ENCODE measurements around the gene SRRM1. TPM values are rescaled to one million over a fixed set of nuclear protein-coding genes. Genes with fewer than 3 reads are reported as not detected.

Gene SRRM1
- total RNA-seq, 4 donors from 2014 or later = 44.0 to 91.2 (median 58.1) TPM

DNA sequence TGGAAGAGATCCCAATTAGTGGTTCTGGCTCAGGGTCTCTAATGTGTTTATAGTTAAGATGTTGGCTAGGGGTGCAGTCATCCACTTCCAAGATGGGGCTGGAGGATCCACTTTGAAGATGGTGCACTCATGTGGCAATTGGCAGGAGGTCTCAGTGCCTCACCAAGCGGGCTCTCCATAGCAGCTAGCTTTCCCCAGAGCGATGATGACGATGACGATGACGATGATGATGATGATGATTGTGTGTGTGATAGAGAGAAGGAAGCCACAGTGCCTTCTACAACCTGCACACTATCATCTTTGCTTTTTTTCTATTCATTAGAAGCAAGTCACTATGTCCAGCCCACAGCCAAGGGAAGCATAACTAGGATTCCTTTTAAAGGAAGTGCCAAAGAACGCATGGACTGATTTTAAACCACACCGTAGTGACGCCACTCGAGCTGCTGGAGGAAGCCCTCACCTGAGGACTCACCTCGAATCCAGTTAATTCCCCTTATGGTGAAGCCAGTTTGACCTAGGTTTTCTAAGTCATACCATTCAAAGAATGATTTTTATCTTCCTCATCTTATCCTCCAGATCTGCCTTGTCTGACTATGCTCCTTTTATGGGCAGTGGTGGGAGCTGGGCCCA is 49.4 kb downstream of the SRRM1 start:
- no peak for TF ChIP-seq POLR2A (IDR thresholded peaks at IDR 0.05)
- TF ChIP-seq, protein P1, sequence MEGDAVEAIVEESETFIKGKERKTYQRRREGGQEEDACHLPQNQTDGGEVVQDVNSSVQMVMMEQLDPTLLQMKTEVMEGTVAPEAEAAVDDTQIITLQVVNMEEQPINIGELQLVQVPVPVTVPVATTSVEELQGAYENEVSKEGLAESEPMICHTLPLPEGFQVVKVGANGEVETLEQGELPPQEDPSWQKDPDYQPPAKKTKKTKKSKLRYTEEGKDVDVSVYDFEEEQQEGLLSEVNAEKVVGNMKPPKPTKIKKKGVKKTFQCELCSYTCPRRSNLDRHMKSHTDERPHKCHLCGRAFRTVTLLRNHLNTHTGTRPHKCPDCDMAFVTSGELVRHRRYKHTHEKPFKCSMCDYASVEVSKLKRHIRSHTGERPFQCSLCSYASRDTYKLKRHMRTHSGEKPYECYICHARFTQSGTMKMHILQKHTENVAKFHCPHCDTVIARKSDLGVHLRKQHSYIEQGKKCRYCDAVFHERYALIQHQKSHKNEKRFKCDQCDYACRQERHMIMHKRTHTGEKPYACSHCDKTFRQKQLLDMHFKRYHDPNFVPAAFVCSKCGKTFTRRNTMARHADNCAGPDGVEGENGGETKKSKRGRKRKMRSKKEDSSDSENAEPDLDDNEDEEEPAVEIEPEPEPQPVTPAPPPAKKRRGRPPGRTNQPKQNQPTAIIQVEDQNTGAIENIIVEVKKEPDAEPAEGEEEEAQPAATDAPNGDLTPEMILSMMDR (IDR thresholded peaks at IDR 0.05) = no peak
- H3K4me3 ChIP-seq = no peak overlapping the region
- no peaks in the 10 kb centered on the region for H3K36me3 ChIP-seq
- no peak for DNase-seq
- no peaks in the 10 kb centered on the region for H3K27me3 ChIP-seq
- intact Hi-C loops (cut with DNase I) = loop anchor here (5.0 kb wide), 1 partner anchor 135 kb away; no protein-coding TSS in a partner anchor
- peaks cover 0 to 28% (median 5%) of the 10 kb centered on the region in 3 donors for H3K4me1 ChIP-seq
- no peak overlapping the region for H3K27ac ChIP-seq
- 82 to 85% methylated on average over 10 of the region's 10 CpGs for WGBS, 2 donors
- H3K9me3 ChIP-seq = no peaks in the 10 kb centered on the region

DNA sequence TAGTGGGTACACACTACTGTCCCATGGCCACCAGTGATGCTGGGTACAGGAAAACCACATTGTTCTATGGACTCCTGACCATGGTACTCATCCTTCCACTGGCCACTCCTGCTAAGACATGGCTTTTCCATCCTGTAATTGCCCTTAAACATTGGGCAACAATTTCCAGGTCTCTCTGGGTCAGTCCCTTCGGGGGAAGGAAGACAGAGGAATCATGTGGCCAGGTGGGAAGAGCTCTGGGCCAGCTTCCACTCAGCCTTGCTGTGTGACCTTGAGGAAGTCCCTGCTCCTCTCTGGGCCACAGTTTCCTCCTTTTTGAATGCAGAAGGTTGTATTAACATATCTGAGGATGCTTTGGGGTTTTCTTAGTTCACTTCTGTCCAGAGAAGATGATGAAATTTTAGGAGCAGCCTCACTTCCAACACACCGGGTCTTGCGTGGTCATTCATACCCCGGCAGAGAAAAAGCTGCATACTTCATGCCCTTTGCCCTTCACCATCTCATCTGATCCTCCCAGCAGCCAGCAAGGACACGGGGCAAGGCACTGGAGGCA is 50.8 kb downstream of the SRRM1 start:
- WGBS, 2 donors = 47 to 58% methylated on average over 3 of the region's 5 CpGs
- DNase-seq = no peak
- H3K36me3 ChIP-seq = no peaks in the 10 kb centered on the region
- H3K27me3 ChIP-seq = no peaks in the 10 kb centered on the region
- H3K4me1 ChIP-seq = peaks cover 0 to 21% (median 5%) of the 10 kb centered on the region in 3 donors
- intact Hi-C loops (cut with DNase I) = loop anchor here (5.0 kb wide), 1 partner anchor 133 kb away; no protein-coding TSS in a partner anchor
- peak overlapping the region in 1 of 4 donors; percentile 8 for H3K4me3 ChIP-seq
- peak overlapping the region in 2 of 4 donors; percentile 9 to 28 for H3K27ac ChIP-seq
- TF ChIP-seq, protein P1 (IDR thresholded peaks at IDR 0.05) = no peak
- no peak for TF ChIP-seq POLR2A (IDR thresholded peaks at IDR 0.05)
- H3K9me3 ChIP-seq = no peaks in the 10 kb centered on the region

DNA sequence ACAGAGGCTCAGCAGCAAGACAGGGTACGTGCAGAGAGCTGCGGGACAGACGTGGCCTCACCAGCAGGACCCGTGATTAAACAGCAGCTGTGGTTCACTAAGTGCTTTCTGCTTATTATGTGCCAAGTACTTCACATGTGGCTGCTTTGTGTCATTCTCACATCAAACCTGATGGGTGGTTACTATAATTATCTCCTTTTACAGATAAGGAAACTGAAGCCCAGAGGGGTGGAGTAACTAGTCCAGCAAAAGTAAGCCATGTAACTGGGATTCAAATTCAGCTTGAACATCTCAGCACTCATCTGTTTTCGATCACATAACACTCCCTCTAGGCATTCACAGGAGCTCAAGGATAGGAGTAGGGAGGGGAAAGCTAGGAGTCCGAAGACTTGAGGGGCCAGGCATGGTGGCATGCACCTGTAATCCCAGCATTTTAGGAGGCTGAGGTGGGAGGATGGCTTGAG is 51.3 kb downstream of the SRRM1 start:
- H3K36me3 ChIP-seq = no peaks in the 10 kb centered on the region
- TF ChIP-seq, protein P1 (IDR thresholded peaks at IDR 0.05) = no peak
- no peak for TF ChIP-seq POLR2A (IDR thresholded peaks at IDR 0.05)
- WGBS, 2 donors = 37 to 38% methylated on average over 6 of the region's 6 CpGs
- DNase-seq = no peak
- H3K4me1 ChIP-seq = peaks cover 0 to 19% (median 5%) of the 10 kb centered on the region in 3 donors
- H3K27ac ChIP-seq = peak overlapping the region in 2 of 4 donors; percentile 9 to 28
- H3K4me3 ChIP-seq = peak overlapping the region in 1 of 4 donors; percentile 8
- no peaks in the 10 kb centered on the region for H3K9me3 ChIP-seq
- intact Hi-C loops (cut with DNase I) = loop anchor here (5.0 kb wide), 1 partner anchor 133 kb away; no protein-coding TSS in a partner anchor
- no peaks in the 10 kb centered on the region for H3K27me3 ChIP-seq

DNA sequence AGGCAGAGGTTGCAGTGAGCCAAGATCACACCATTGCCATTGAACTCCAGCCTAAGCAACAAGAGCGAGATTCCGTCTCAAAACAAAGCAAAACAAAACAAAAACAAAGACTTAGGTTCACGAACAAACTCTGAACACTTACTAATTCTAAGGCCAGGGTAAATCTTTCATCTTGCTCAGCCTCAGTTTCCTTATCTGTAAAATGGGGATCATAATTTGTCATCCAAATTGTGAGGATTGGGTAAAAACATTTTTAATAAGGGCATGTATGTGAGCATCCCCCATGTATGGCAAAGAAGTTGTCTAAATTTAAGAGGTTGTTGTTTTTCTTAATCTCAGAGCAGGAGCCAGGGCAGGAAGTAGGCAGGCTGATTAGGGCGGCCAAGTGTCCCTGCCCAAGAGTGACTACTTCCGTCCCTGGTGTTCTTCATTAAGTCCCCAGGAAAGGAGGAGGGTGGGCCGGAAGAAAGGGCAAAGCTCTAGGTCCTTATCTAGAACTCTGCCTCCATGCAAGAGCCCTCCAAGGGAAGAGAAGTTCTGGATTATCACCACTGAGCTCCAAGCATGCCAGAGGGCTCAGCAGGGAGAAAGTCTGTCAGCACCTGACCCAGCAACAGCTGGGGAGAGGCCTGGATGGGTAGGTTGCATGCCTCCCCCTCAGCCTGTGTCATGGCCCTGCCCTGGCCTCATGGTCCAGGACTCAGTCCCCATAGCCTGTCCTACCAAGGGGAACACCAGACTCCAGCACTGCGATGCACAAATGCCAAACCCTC is 52.3 kb downstream of the SRRM1 start:
- 71 to 81% methylated on average over 7 of the region's 7 CpGs for WGBS, 2 donors
- intact Hi-C loops (cut with DNase I) = no loop called here

More for the DNA sequence above, 52.3 kb downstream of the SRRM1 start:
- H3K4me3 ChIP-seq = no peak overlapping the region
- H3K27ac ChIP-seq = peak overlapping the region in 2 of 4 donors; percentile 9 to 30
- H3K9me3 ChIP-seq = no peaks in the 10 kb centered on the region
- peaks cover 0 to 19% (median 5%) of the 10 kb centered on the region in 3 donors for H3K4me1 ChIP-seq
- H3K36me3 ChIP-seq = no peaks in the 10 kb centered on the region
- H3K27me3 ChIP-seq = no peaks in the 10 kb centered on the region
- TF ChIP-seq POLR2A (IDR thresholded peaks at IDR 0.05) = no peak
- TF ChIP-seq, protein P1 (IDR thresholded peaks at IDR 0.05) = no peak
- DNase-seq = no peak
